GM21529 (cell line): ENCODE data around the gene GAS5.
"Not testable (repeated sequence)": the region's sequence is repeated elsewhere in the genome, so short reads cannot be mapped to it uniquely, and the experiment has no call there.

ENCODE experiments used
- ATAC-seq: cut with Tn5 transposase; IDR thresholded peaks from one replicate; pipeline ENCODE4 v1.9.1; 2021; ENCODE audit not compliant: unreplicated experiment

Gene GAS5

GRCh38 chr1:173870252-173871075, 2.7 kb upstream of the GAS5 start:
- no peak for ATAC-seq

- ATAC-seq: no peak
Measured at GRCh38 chr1:173869021-173869359, 1.2 kb upstream of the GAS5 start.

GRCh38 chr1:173868266-173869020, 654 bp upstream of the GAS5 start, which contains the start of gene ZBTB37:
TSS of gene ZBTB37 (plus strand) at chr1:173868380. CDS start at chr1:173870226, 1,846 bp downstream.
- ATAC-seq: peak; percentile 67

GRCh38 chr1:173867141-173867752, 542 bp downstream of the GAS5 start:
- ATAC-seq: no peak

DNA sequence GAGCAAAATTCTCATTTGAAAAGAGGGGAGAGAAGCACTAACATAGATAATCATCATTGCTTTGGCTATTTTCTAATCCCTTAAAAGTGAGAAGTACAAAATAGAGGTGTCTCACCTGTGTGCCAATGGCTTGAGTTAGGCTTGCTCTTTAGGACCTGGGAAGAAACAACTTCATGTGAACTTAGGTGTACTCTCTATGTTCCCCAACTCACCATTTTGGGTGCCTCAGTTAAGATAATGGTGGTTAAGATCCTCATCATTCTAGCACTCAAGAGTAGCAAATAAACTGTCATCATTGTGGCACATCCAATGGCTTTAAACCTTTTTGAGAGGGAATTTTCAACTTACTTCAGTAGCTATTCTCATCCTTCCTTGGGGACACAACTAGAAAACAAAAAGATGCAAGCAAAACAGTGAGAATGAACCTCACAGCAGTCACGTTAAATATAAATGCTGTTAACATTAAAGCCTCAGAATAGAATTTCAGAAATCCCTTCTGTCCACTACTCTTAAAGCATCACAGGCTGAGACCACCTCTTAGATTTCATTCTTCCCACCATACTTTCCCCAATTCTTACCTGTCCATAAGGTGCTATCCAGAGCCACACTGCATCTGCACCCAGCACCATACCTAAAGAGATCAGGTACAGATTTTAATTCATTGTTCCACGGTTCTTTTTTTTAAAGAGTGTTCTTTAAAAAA, 1.2 kb downstream of the GAS5 start:
- no peak for ATAC-seq

DNA sequence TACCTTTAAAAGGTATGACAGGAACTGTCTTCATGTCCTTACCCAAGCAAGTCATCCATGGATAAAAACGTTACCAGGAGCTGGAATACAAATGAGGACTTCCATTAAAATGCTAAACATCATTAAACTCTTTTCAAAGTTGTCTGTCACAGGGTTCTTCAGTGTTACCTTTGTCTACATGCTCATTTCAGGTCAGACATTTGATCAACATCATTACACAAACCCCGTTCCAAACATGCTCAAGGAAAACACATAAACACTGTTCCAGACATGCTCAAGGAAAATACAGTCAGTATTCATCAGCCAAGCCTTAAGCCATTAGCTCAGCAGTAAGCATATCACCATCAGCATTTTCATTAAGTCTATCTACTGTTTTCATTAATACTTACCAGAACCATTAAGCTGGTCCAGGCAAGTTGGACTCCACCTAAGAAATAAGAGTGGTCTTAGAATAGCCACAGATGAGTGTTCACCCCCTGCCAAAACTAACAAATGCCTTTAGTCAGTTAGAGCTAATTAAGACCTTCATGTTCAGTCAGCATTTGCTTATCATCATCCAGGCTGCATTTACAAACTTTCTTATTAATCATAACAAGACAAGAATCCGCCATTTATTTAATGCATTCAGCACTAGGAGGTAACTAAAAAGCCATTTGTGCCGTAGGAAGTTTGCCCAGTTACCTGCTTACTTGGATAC, 2.2 kb downstream of the GAS5 start:
- no peak for ATAC-seq

GRCh38 chr1:173864179-173864867, 3.5 kb downstream of the GAS5 start:
- no peak for ATAC-seq

DNA sequence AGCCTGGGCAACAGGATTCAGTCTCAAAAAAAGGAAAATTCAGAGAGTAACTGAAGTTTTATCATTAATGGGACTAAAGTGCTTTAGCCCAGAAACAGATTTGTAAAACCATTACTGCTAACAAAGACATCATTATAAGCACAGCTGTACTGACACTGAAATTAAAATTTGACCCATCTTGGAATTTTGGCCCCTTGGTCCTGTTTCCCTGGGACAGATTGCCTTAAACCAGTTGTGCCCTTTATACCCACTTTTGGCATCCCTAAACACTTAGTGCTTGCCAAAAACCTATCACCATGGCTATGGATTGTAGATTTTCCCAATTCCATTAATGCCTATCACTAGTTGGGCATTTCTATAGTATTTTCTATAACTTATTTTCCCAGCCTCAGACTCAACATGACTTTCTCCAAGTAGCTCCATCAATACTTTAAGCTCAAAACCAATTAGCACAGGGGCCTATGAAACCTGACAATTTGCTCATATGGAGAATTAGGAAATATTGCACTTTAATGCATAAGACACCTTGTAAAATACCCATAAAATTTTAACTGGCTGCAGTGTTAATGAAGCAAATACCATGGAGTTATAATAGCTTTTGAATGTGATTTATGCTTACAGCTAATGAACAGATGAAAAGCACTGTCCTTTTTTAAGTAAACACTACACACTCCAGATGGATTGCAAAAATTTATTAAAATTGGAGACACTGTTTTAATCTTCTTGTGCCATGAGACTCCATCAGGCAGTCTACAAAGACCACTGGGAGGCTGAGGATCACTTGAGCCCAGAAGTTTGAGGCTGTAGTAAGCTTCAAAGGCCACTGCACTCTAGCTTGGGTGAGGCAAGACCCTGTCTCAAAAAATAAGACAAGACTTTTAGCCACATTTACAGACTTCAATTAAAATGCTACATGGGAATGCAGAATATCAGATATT, 4.3 kb downstream of the GAS5 start:
- no peak for ATAC-seq

DNA sequence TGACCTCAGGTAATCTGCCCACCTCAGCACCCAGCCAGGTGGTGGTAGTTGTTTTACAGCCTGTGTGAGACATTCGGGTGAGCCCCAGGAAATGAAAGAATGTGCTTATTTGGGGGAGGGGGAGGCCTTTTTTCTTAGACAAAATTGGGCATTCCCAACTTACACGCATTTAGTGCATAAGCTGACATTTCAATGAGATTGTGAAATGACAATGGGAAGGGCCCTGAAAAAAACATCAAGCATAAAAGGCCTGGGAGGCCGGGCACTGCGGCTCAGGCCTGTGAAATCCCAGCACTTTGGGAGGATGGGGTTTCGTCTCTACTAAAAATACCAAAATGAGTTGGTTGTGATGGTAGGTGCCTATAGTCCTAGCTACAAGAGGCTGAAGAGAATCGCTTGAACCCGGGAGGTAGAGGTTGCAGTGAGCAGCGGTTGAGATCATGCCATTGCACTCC, 5.0 kb downstream of the GAS5 start:
- no peak for ATAC-seq

DNA sequence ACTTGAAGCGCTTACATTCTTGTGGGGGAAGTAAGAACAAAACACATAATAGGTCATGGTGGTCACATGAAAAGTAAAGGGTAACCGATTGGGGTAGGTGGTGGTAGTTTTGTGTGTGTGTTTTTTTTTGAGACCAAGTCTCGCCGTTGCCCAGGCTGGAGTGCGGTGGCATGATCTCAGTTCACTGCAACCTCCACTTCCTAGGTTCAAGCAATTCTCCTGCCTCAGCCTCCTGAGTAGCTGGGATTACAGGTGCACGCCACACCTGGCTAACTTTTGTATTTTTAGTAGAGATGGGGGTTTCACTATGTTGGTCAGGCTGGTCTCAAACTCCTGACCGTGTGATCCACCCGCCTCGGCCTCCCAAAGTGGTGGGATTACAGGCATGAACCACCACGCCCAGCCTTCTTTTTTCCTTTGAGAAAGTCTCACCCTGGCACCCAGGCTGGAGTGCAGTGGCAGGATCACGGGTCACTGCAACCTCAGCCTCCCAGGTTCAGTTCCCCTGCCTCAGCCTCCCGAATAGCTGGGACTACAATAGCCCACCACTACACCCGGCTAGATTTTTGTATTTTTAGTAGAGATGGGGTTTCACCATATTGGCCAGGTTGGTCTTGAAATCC, 5.5 kb downstream of the GAS5 start:
- not testable (repeated sequence) for ATAC-seq

GRCh38 chr1:173861731-173862145, 6.1 kb downstream of the GAS5 start:
- no peak for ATAC-seq

GRCh38 chr1:173860065-173860464, 7.7 kb downstream of the GAS5 start:
- no peak for ATAC-seq

DNA sequence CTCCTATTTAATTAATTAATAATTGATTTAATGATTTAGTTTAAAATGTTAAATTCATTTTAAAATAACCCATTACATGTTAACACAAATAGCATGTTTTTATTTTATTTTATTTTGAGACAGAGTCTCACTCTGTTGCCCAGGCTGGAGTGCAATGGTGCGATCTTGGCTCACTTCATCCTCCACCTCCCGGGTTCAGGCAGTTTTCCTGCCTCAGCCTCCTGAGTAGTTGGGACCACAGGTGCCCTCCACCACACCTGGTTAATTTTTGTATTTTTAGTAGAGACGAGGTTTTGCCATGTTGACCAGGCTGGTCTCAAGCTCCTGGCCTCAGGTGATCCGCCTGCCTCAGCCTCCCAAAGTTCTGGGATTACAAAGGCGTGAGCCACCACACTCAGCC, 8.2 kb downstream of the GAS5 start:
- not testable (repeated sequence) for ATAC-seq

- no peak for ATAC-seq
Measured at GRCh38 chr1:173857363-173857917, 10.3 kb downstream of the GAS5 start.

- no peak for ATAC-seq
Measured at GRCh38 chr1:173856903-173857302, 10.9 kb downstream of the GAS5 start.

DNA sequence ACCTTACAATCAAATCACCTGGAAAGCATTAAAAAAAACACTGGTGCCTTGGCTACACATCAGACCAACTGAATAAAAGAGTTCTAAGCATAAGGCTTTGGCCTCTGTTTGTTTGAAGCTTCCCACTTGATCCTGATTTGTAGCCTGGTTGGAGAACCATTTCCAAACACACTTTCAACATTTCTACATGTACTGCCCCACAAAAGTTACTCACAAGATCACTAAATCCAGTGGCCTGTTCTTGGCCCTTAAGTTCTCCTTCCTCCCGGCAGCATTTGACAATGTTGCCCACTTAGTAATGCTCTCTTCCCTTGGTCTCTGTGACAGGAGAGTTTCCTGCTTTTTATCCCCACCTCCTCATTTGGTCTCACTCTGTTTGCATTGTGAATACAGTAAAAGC, 11.8 kb downstream of the GAS5 start:
- ATAC-seq: no peak

GRCh38 chr1:173853074-173853473, 14.7 kb downstream of the GAS5 start:
- ATAC-seq: no peak

DNA sequence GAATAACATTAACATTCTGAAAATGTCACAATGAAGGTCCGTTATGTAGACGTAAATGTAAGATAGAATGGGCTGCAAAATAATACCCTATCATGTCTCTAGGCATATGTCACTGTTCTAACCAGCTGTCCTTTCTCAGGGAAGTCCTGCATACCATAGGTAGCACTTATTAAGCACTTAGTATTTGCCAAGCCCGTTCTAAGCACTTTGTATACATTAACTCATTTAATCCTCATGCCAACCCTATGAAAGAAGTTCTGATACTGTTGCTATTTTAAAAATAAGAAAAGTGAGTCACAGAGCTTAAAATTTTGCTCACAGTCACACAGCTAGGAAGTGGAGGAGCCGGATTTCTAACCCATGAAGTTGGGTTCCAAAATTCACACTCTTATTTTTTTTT, 15.7 kb downstream of the GAS5 start:
- no peak for ATAC-seq
